ENCODE measurements around the gene CKAP4. TPM values are rescaled to one million over a fixed set of nuclear protein-coding genes. Genes with fewer than 3 reads are reported as not detected.
A peak's percentile ranks its signal among the peaks of the same experiment; 100 is the strongest.

Gene CKAP4
- total and polyA plus RNA-seq, 4 donors, result 13.1 to 28.0 (median 25.2) TPM

DNA sequence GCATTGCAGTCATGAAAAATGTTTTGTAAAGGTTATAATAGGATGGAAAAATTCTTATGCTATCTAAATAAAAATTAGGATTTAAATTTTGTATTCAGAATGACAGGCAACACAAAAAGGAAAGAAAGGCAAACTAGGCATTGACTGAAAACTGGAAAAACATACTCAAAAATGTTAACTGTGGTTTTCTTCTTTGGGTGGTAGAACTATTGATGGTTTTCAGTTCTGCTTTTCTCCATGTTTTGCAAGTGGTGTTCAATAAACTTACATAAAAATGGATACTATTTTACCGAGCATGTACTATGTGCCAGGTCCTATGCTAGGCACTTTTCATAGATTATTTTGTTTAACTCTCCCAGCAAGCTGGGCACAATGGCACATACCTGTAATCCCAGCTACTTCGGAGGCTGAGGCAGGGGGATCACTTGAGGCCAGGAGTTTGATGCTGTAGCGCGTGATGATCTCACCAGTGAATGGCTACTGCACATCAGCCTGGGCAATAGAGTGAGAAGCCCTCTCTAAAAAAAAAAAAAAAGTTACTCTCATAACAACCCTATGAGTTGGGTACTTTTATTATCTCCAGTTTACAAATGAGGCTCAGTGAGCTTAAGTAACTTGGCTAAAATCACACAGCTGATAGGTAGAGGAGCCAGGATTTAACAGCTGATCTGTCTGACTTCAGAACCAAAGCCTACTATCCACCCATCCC, 28.4 kb upstream of the CKAP4 start:
- no peaks in the 10 kb centered on the region for H3K27me3 ChIP-seq (ENCODE audit: control insufficient read depth in 4 of 4, insufficient read depth in 4 of 4, low read length in 3 of 4)
- 94% methylated on average over 4 of the region's 4 CpGs for WGBS
- DNase-seq (ENCODE audit: low spot score), result no peak
- TF ChIP-seq HNF4G (IDR thresholded peaks at IDR 0.05), result no peak
- no peak for TF ChIP-seq YY1 (IDR thresholded peaks at IDR 0.05)
- TF ChIP-seq, protein P1, sequence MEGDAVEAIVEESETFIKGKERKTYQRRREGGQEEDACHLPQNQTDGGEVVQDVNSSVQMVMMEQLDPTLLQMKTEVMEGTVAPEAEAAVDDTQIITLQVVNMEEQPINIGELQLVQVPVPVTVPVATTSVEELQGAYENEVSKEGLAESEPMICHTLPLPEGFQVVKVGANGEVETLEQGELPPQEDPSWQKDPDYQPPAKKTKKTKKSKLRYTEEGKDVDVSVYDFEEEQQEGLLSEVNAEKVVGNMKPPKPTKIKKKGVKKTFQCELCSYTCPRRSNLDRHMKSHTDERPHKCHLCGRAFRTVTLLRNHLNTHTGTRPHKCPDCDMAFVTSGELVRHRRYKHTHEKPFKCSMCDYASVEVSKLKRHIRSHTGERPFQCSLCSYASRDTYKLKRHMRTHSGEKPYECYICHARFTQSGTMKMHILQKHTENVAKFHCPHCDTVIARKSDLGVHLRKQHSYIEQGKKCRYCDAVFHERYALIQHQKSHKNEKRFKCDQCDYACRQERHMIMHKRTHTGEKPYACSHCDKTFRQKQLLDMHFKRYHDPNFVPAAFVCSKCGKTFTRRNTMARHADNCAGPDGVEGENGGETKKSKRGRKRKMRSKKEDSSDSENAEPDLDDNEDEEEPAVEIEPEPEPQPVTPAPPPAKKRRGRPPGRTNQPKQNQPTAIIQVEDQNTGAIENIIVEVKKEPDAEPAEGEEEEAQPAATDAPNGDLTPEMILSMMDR (IDR thresholded peaks at IDR 0.05; ENCODE audit: low read depth, low read length, missing input control), result no peak
- TF ChIP-seq FOXA2 (IDR thresholded peaks at IDR 0.05), result no peak
- TF ChIP-seq, protein P2, sequence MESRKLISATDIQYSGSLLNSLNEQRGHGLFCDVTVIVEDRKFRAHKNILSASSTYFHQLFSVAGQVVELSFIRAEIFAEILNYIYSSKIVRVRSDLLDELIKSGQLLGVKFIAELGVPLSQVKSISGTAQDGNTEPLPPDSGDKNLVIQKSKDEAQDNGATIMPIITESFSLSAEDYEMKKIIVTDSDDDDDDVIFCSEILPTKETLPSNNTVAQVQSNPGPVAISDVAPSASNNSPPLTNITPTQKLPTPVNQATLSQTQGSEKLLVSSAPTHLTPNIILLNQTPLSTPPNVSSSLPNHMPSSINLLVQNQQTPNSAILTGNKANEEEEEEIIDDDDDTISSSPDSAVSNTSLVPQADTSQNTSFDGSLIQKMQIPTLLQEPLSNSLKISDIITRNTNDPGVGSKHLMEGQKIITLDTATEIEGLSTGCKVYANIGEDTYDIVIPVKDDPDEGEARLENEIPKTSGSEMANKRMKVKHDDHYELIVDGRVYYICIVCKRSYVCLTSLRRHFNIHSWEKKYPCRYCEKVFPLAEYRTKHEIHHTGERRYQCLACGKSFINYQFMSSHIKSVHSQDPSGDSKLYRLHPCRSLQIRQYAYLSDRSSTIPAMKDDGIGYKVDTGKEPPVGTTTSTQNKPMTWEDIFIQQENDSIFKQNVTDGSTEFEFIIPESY (IDR thresholded peaks at IDR 0.05), result no peak
- no peak for TF ChIP-seq RAD21 (IDR thresholded peaks at IDR 0.05)
- TF ChIP-seq, protein P3, sequence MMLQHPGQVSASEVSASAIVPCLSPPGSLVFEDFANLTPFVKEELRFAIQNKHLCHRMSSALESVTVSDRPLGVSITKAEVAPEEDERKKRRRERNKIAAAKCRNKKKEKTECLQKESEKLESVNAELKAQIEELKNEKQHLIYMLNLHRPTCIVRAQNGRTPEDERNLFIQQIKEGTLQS (IDR thresholded peaks at IDR 0.05), result no peak
- no peak for TF ChIP-seq EGR1 (IDR thresholded peaks at IDR 0.05; ENCODE audit: low read depth in 2 of 2)
- no peak for TF ChIP-seq GABPA (IDR thresholded peaks at IDR 0.05 in 1 of 2, conservative IDR thresholded peaks at IDR 0.05 in 1 of 2)
- TF ChIP-seq FOXA1 (IDR thresholded peaks at IDR 0.05), result no peak
- TF ChIP-seq TAF1 (conservative IDR thresholded peaks at IDR 0.05), result no peak
- TF ChIP-seq, protein P4, sequence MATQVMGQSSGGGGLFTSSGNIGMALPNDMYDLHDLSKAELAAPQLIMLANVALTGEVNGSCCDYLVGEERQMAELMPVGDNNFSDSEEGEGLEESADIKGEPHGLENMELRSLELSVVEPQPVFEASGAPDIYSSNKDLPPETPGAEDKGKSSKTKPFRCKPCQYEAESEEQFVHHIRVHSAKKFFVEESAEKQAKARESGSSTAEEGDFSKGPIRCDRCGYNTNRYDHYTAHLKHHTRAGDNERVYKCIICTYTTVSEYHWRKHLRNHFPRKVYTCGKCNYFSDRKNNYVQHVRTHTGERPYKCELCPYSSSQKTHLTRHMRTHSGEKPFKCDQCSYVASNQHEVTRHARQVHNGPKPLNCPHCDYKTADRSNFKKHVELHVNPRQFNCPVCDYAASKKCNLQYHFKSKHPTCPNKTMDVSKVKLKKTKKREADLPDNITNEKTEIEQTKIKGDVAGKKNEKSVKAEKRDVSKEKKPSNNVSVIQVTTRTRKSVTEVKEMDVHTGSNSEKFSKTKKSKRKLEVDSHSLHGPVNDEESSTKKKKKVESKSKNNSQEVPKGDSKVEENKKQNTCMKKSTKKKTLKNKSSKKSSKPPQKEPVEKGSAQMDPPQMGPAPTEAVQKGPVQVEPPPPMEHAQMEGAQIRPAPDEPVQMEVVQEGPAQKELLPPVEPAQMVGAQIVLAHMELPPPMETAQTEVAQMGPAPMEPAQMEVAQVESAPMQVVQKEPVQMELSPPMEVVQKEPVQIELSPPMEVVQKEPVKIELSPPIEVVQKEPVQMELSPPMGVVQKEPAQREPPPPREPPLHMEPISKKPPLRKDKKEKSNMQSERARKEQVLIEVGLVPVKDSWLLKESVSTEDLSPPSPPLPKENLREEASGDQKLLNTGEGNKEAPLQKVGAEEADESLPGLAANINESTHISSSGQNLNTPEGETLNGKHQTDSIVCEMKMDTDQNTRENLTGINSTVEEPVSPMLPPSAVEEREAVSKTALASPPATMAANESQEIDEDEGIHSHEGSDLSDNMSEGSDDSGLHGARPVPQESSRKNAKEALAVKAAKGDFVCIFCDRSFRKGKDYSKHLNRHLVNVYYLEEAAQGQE (IDR thresholded peaks at IDR 0.05), result no peak
- TF ChIP-seq SP1 (IDR thresholded peaks at IDR 0.05), result no peak
- no peak for TF ChIP-seq NR2F2 (IDR thresholded peaks at IDR 0.05)
- TF ChIP-seq HNF4A (conservative IDR thresholded peaks at IDR 0.05), result no peak
- TF ChIP-seq, protein P5, sequence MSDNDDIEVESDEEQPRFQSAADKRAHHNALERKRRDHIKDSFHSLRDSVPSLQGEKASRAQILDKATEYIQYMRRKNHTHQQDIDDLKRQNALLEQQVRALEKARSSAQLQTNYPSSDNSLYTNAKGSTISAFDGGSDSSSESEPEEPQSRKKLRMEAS (IDR thresholded peaks at IDR 0.05), result no peak
- no peak for TF ChIP-seq JUND (IDR thresholded peaks at IDR 0.05)
- peaks cover 7 to 39% (median 28%) of the 10 kb centered on the region in 4 donors for H3K4me1 ChIP-seq (ENCODE audit: control insufficient read depth in 4 of 4, insufficient read depth in 4 of 4, low read length in 3 of 4)
- H3K27ac ChIP-seq (ENCODE audit: low read depth in 1 of 2, low read length in 2 of 2), result no peak overlapping the region
- no peak overlapping the region for H3K4me3 ChIP-seq (ENCODE audit: low read depth in 1 of 3, low read length in 3 of 3)
- peak overlapping the region in 1 of 2 donors; percentile 28 for H3K9ac ChIP-seq (ENCODE audit: low read depth in 1 of 2, low read length in 2 of 2)
- no peaks in the 10 kb centered on the region for H3K36me3 ChIP-seq (ENCODE audit: control insufficient read depth in 4 of 4, insufficient read depth in 3 of 4, low read depth in 1 of 4, low read length in 3 of 4)
- H3K9me3 ChIP-seq (ENCODE audit: control insufficient read depth in 4 of 4, low read length in 3 of 4), result no peaks in the 10 kb centered on the region
